GM12872 (cell line): ENCODE data around the gene ETV1.

Source experiments
- TF ChIP-seq, protein P1 (sequence below): IDR thresholded peaks from 3 replicates; pipeline ENCODE4 v1.5.1; 2011; ENCODE audit warnings: low read depth, mild to moderate bottlenecking, low read length, moderate library complexity; ENCODE audit not compliant: insufficient read depth

The ETV1 gene

DNA sequence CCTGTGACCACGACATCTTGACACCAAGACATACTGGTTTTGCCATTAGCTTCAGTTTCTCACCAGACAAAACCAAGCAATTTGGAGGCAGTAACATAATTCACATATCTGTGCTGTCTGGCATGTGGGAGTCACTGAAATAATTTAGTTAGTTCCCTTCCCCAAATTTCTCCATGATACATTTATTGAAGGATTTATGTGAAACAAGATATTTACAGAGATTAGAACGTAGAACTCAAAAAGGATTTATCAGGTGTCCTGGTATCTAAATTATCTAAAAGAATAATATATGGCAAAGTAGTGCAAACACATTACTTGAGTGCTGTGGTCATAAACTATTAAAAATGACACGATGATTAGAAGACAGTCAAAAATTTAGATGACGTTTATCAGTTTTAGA, 98.7 kb downstream of the ETV1 start:
- TF ChIP-seq, protein P1, sequence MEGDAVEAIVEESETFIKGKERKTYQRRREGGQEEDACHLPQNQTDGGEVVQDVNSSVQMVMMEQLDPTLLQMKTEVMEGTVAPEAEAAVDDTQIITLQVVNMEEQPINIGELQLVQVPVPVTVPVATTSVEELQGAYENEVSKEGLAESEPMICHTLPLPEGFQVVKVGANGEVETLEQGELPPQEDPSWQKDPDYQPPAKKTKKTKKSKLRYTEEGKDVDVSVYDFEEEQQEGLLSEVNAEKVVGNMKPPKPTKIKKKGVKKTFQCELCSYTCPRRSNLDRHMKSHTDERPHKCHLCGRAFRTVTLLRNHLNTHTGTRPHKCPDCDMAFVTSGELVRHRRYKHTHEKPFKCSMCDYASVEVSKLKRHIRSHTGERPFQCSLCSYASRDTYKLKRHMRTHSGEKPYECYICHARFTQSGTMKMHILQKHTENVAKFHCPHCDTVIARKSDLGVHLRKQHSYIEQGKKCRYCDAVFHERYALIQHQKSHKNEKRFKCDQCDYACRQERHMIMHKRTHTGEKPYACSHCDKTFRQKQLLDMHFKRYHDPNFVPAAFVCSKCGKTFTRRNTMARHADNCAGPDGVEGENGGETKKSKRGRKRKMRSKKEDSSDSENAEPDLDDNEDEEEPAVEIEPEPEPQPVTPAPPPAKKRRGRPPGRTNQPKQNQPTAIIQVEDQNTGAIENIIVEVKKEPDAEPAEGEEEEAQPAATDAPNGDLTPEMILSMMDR: no peak

DNA sequence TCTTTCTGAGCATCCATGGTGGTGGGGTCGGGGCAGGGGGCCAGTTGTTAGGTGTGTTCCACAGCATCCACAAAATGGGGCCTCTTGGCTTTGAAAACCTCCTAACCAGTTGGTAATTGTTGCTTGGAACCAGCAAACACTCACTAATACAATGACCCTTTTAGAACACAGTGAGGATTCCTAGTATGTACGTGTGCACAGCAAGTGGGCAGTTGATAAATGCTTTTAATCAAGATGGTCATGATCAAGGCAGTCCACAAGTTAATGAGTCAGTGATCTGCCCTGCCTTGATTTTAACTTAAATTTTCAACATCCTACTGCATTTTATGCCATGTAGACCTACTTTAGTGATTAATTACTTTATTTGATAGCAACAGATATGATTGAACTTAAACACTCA, 103.1 kb downstream of the ETV1 start:
- TF ChIP-seq, protein P1: no peak

DNA sequence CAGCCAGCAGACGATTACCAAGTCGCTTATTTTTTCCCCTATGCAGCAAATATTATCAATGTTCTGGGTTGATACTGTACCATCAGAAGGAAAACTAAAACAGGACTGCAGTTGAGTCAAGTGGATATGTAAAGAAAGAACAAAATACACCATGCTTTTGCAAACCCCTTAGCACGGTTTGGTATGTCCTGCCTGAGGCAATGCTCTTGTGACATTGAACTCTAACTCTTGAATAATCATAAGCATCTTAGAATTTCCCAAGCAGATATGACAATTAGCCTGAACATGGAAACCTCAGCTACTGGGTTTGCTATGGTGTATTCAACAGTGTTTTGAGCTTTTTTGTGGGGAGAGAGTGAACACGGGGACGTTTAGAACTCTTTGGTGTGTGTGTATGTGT, 107.4 kb downstream of the ETV1 start:
- TF ChIP-seq, protein P1: no peak

DNA sequence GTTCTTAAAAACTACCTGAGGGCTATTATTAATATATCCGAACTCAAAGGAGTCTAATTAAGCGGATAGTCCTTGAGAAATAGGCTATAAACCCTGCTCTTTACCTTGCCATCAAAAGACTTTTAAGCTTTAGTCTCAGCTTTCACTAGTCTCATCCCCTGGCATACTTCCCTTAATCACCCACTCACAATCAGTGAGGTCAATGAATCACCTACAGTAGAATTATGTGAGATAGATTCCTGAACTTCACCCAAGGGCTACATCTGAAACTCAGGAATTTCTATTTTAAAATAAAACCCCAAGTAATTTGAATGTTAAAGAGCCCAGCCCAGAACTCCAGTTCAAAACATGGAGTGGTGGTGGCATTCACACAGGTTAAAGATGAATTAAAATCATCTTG, 108.7 kb downstream of the ETV1 start:
- TF ChIP-seq, protein P1: no peak

DNA sequence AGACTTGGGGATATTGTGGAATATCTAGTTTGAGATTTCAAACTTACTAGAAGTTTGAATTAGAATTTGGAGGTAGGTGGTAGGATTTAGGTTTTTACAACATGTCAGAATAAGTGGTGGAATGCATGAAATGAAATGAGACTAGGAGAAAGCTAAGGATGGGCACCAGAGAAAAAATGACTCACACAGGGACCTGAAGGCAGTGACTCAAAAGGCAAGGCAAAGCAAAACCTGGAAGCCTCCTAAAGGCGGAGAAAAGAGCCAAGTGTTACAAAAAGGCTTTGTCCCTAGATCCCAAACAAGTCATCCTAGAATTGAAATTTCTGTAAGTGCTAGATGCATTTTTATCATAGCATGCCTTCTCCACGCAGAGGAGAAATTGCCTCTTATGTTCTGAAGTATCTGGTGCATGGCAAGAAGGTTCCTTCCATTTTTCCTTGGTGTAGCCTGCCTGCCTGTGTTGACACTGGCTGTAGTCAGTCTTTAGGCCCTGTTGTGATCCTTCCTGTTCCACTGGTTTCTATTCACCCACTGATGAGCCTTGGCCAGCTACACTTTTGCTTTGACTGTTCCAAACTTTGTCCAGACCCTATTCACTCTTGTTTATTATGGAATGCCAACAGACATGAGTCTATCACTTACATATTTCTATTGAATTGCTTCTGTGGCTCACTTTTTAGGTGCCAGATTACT, 109.3 kb downstream of the ETV1 start:
- TF ChIP-seq, protein P1: no peak

DNA sequence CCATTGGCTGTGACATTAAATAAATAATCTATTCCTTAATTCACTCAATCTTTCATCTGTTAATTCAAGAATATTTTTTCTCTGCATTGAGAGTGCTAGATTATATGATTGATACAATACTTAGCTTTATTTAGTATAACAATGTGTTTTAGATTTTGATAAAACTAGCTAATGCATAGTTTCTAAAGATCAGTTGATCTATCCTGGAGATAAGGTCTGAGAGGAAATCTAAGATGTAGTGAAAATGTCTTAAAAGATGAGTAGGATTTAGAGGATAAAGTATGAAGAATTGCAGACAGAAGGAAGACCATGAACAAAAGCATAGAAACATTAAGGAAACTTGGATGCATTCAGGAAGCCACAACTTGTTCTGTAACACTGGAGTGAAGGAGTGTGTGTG, 110.3 kb downstream of the ETV1 start:
- TF ChIP-seq, protein P1: no peak

DNA sequence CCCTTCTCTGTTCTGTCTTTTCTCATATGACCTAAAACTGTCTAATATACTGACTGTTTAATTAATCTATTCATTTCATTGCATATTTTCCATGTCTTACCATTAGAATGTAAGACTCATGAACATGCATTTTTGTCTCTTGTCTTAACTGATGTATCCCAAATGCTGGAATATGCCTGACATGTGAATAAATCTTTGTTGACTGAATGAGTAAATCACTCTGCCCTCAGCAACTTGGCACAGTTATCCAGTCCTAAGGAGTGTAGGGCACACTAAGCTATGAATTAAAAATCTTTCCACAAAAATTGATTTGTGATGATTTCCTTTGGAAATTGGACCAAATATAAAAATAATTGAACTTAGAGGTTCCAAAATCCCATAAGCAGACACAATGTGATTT, 111.3 kb downstream of the ETV1 start:
- TF ChIP-seq, protein P1: no peak
